Brain microvascular endothelial cell (primary cell): ENCODE measurements around the gene SGPL1.

Experiments used
- DNase-seq: peaks from one replicate; pipeline ENCODE4 v3.0.0-alpha.2; 2020
- H3K27ac ChIP-seq: fragments of 250-450 bp; sonication (Bioruptor Pico); 2 replicates; pipeline ENCODE4 v1.5.1; 2020; ENCODE audit warnings: mild to moderate bottlenecking, moderate library complexity
- H3K27me3 ChIP-seq: fragments of 250-450 bp; sonication (Bioruptor Pico); replicated peaks from 2 replicates; pipeline ENCODE4 v1.5.1; 2020; ENCODE audit warnings: mild to moderate bottlenecking
- H3K36me3 ChIP-seq: fragments of 250-450 bp; sonication (Bioruptor Pico); replicated peaks from 2 replicates; pipeline ENCODE4 v1.5.1; 2020; ENCODE audit warnings: mild to moderate bottlenecking
- H3K4me3 ChIP-seq: 2 replicates; pipeline ENCODE4 v1.5.1; 2011; ENCODE audit warnings: low read depth, mild to moderate bottlenecking, control low read depth, low read length, moderate library complexity
- in situ Hi-C: cut with HindIII; loops from 2 replicates; pipeline ENCODE4 v1.10.0; 2017; ENCODE audit warnings: low sequenced_read_pairs, low pct_ligation_motif_present
- TF ChIP-seq, protein P1 (sequence below): IDR thresholded peaks from 2 replicates; pipeline ENCODE4 v1.5.1; 2011; ENCODE audit warnings: low read depth, mild to moderate bottlenecking, moderate library complexity, low read length, control low read depth, inconsistent platforms; ENCODE audit errors: missing control alignments

The SGPL1 gene

DNA sequence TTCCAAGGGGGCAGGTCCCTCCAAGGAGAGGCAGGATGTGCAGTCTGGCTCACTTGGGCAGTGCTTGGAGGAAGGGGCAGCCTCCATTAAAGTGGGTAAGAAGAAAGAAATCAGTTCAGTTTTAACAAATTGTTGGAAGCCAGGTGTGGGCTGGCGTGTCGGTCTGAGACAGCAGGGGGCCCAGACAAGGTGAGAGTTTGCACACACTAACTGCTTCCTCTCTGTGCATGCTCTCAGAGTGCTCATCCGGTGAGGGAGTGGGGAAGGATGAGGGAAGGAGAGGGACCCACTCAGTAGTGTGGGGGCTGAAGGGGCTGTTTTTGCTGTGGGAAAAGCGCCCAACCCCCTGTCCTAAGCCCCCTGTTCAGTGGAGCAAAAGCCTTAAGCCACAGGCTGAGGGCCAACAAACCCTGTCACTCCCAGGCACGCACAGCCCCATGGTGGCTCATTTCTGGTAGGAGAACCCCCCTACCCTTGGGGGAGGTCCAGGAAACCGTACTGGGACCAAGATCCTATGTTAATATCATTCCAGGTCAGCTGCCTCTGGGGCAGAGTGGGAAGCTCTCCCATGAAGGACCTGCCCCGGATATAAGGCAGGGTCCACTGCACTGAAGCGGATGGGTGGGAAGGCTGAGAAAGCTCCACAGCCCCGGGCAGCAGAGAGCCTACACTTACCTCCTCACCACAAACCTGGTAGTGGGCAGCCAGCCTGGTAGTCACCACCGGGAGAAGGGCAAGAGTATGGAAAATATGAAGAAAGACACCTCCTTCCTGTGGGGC is 77.7 kb downstream of the SGPL1 start:
- TF ChIP-seq, protein P1, sequence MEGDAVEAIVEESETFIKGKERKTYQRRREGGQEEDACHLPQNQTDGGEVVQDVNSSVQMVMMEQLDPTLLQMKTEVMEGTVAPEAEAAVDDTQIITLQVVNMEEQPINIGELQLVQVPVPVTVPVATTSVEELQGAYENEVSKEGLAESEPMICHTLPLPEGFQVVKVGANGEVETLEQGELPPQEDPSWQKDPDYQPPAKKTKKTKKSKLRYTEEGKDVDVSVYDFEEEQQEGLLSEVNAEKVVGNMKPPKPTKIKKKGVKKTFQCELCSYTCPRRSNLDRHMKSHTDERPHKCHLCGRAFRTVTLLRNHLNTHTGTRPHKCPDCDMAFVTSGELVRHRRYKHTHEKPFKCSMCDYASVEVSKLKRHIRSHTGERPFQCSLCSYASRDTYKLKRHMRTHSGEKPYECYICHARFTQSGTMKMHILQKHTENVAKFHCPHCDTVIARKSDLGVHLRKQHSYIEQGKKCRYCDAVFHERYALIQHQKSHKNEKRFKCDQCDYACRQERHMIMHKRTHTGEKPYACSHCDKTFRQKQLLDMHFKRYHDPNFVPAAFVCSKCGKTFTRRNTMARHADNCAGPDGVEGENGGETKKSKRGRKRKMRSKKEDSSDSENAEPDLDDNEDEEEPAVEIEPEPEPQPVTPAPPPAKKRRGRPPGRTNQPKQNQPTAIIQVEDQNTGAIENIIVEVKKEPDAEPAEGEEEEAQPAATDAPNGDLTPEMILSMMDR, result no peak
- no peak for DNase-seq
- in situ Hi-C loops, result no loop called here

DNA sequence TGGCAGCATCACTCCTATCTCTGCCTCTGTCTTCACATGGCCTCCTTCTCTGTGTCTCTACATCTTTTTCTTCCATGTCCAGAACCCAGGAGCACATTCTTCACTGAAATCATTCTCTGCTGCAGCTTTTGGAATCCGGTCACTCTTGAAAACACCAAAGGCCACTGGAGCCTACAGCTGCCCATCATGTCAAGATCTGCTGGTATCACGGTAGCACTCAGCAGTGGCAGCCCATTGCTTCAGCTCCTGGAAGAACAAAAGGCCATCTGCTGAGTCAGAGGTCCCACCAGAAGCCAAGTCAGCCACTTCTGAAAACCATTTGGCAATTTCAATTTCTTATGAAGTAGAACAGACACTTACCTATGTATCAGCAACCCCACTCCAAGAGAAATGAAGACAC is 78.7 kb downstream of the SGPL1 start:
- in situ Hi-C loops, result no loop called here
- H3K27ac ChIP-seq, result no peak overlapping the region
- TF ChIP-seq, protein P1, result no peak
- no peaks in the 10 kb centered on the region for H3K36me3 ChIP-seq
- no peak overlapping the region for H3K4me3 ChIP-seq
- no peaks in the 10 kb centered on the region for H3K27me3 ChIP-seq
- no peak for DNase-seq

More for the DNA sequence above, 77.7 kb downstream of the SGPL1 start:
- no peaks in the 10 kb centered on the region for H3K36me3 ChIP-seq
- H3K27ac ChIP-seq, result no peak overlapping the region
- no peak overlapping the region for H3K4me3 ChIP-seq
- H3K27me3 ChIP-seq, result no peaks in the 10 kb centered on the region

DNA sequence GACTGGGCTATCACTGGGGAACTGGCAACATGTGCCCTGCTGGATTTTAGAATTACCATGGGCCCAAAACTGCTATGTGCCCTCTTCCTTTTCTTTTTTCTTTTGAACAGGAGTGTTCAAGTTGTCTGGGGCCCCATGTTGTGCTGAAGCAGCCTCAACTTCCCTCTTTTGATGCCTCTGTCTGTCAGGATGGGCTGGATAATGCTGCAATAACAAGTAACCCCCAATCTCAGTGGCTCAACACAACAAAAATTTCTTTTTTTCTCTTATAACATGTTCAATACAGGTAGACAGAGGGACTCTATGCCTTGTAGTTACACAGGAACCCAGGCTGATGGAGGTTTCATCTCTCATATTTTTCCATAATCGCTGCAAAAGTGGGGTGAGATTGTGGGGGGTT is 80.8 kb downstream of the SGPL1 start:
- DNase-seq, result no peak
- H3K36me3 ChIP-seq, result no peaks in the 10 kb centered on the region
- H3K27me3 ChIP-seq, result no peaks in the 10 kb centered on the region
- no peak overlapping the region for H3K4me3 ChIP-seq
- in situ Hi-C loops, result no loop called here
- TF ChIP-seq, protein P1, result no peak
- no peak overlapping the region for H3K27ac ChIP-seq

DNA sequence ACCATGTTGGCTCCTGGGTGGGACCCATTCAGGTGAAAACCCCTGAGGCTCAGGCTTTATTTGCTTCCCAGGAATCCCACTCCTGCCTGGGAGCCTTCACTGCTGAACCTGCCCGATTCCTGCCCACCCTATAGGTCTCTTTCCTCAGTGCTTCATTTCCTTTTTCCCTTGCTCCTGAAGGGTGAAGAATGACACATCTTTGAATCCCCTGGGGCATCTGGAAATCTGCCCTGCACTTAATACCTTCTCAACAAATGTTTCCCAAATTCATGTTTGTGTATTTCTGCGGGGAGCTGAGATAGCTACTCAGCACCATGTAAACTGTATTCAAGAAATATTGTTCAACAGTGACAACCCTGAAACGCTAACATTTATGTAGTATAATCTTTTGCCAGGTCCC is 82.9 kb downstream of the SGPL1 start:
- no peak for DNase-seq
- H3K4me3 ChIP-seq, result no peak overlapping the region
- no peaks in the 10 kb centered on the region for H3K27me3 ChIP-seq
- H3K27ac ChIP-seq, result no peak overlapping the region
- TF ChIP-seq, protein P1, result no peak
- no peaks in the 10 kb centered on the region for H3K36me3 ChIP-seq
- in situ Hi-C loops, result no loop called here

DNA sequence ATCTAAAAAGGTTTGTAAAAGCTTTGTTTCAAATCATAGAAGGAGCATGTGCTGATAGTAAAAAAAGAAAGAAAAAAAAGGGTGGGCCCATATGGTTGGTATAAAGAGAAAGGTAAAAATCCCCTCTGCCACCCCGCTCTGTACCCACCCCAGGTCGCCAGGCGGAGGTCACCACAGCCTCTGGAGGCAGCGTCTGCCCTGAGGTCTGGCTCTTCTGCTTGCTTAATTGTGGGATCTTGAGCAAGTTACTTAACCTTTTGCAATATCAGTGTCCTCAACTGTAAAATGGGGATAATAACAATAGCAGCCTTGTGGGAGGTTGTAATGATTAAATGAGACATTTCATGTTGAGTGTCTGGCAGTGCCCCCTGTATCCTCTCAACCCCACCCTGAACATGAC is 83.3 kb downstream of the SGPL1 start:
- in situ Hi-C loops, result no loop called here
- Histone ChIP-seq H3K4me3 (no peak overlapping the region), H3K27ac (no peak overlapping the region), H3K36me3 (no peaks in the 10 kb centered on the region), H3K27me3 (no peaks in the 10 kb centered on the region)
- DNase-seq, result no peak
- TF ChIP-seq, protein P1, result no peak
